Activated T-cell treated with anti-CD3 and anti-CD28 coated beads, Interleukin-2, amount 50 U/mL, for 24 hours (primary cell): Measurements from ENCODE around the gene TYW1.
"Not testable (repeated sequence)": the region's sequence is repeated elsewhere in the genome, so short reads cannot be mapped to it uniquely, and the experiment has no call there.

Experiments used
- DNase-seq: peaks from one replicate; pipeline ENCODE4 v3.0.0-alpha.2; 2020
- H3K27ac Mint-ChIP-seq: 2 replicates; pipeline ENCODE4 v1.8.0; 2020; ENCODE audit warnings: mild to moderate bottlenecking, mixed read lengths
- H3K27me3 Mint-ChIP-seq: 2 replicates; pipeline ENCODE4 v1.8.0; 2020; ENCODE audit warnings: mixed read lengths
- H3K36me3 Mint-ChIP-seq: 2 replicates; pipeline ENCODE4 v1.8.0; 2020; ENCODE audit warnings: low read depth, mixed read lengths
- H3K4me1 Mint-ChIP-seq: 2 replicates; pipeline ENCODE4 v1.8.0; 2020; ENCODE audit warnings: low read depth, mixed read lengths
- H3K4me3 Mint-ChIP-seq: 2 replicates; pipeline ENCODE4 v1.8.0; 2020; ENCODE audit warnings: mild to moderate bottlenecking, moderate library complexity, mixed read lengths
- H3K9me3 Mint-ChIP-seq: 2 replicates; pipeline ENCODE4 v1.8.0; 2020; ENCODE audit warnings: mixed read lengths

TYW1 gene, protein sequence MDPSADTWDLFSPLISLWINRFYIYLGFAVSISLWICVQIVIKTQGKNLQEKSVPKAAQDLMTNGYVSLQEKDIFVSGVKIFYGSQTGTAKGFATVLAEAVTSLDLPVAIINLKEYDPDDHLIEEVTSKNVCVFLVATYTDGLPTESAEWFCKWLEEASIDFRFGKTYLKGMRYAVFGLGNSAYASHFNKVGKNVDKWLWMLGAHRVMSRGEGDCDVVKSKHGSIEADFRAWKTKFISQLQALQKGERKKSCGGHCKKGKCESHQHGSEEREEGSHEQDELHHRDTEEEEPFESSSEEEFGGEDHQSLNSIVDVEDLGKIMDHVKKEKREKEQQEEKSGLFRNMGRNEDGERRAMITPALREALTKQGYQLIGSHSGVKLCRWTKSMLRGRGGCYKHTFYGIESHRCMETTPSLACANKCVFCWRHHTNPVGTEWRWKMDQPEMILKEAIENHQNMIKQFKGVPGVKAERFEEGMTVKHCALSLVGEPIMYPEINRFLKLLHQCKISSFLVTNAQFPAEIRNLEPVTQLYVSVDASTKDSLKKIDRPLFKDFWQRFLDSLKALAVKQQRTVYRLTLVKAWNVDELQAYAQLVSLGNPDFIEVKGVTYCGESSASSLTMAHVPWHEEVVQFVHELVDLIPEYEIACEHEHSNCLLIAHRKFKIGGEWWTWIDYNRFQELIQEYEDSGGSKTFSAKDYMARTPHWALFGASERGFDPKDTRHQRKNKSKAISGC

DNA sequence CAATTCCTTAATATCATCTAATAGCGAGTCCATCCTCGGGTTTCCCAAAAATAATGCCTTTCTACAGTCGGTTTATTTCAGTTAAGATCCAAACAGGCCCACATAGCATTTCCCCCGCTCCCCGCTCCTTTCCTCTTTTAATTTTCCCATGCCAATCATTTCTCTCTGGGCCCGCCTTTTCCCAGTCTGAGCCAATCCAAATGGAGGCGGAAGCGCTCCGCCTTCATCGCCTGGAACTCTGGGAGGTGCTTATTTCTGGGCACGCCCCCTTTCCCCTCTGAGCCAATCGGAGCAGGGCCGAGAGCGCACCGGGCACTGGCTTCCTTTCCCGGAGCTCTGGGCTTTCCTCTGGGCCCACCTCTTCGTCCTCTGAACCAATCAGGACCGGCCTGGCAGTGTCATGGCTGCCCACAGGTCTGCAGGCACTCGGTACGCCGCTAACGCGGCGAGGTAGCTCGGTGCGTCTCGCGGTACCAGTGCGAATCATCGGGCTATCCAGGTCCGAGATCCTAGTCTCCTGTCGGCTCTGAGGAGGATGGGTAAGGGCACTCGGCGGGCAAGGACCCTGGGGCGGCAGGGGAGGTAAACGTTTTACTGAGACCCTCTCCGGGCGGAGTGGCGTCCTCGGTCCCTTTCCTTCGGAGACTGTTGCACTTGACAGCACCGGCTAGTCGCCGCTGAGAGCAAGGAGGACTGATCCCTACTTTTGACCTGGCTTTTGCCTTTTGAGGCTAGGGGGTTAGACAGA is at the start of gene TYW1:
TYW1 (plus strand) TSS at position 390 of the 748 bp plus-strand sequence; CDS start at position 536, 146 bp downstream.
- peaks cover 70% of the 10 kb centered on the region for H3K36me3 Mint-ChIP-seq
- H3K27ac Mint-ChIP-seq: peak within 1 kb of the TSS; percentile 99
- H3K4me3 Mint-ChIP-seq: peak within 1 kb of the TSS; percentile 99
- not testable (repeated sequence) for H3K9me3 Mint-ChIP-seq, H3K27me3 Mint-ChIP-seq
- DNase-seq: peak; percentile 98
- H3K4me1 Mint-ChIP-seq: peaks cover 38% of the 10 kb centered on the region

DNA sequence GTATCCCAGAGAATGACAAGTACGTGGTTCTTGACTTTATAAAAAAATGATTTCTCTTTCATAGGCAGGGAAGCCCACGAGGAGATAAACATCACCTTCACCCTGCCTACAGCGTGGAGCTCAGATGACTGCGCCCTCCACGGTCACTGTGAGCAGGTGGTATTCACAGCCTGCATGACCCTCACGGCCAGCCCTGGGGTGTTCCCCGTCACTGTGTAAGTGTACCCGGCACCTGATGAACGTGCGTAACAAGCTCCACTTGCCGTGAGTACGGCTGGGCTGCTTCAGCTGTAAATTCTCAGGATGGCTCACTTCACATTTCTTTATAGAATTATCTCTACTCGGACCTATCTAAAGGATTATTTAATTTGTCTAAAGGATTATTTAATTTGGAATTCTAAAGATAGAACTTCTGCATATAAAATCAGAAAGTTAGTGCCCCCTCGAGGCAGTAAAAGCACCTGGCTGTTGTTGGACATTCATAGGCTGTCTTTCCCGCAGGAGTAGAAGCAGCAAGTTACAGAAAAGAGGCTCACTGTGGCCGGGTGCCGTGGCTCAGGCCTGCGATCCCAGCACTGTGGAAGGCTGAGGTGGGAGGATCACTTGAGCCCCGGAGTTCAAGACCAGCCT is 48.0 kb upstream of the TYW1 start:
- no peak overlapping the region for H3K4me3 Mint-ChIP-seq
- no peaks in the 10 kb centered on the region for H3K9me3 Mint-ChIP-seq
- H3K4me1 Mint-ChIP-seq: no peaks in the 10 kb centered on the region
- peak overlapping the region; percentile 40 for H3K27ac Mint-ChIP-seq
- H3K27me3 Mint-ChIP-seq: no peaks in the 10 kb centered on the region
- no peak for DNase-seq
- H3K36me3 Mint-ChIP-seq: peaks cover 90% of the 10 kb centered on the region

DNA sequence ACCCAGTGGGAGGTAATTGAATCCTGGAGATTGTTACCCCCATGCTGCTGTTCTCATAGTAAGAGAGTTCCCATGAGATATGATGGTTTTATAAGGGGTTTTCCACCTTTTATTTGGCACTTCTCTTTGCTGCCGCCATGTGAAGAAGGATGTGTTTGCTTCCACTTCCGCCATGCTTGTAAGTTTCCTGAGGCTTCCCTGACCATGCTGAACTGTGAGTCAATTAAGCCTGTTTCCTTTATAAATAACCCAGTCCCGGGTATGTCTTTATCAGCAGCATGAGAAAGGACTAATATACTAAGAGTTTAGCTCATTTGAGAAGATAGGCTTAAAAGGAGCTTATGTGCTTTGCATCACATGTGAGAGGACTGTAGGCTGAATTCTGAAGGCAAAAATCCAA is 46.3 kb upstream of the TYW1 start:
- Mint-ChIP-seq H3K4me1 (no peaks in the 10 kb centered on the region), H3K9me3 (no peaks in the 10 kb centered on the region), H3K27ac (peak overlapping the region; percentile 24), H3K36me3 (peaks cover 85% of the 10 kb centered on the region), H3K4me3 (no peak overlapping the region), H3K27me3 (no peaks in the 10 kb centered on the region)
- DNase-seq: no peak

DNA sequence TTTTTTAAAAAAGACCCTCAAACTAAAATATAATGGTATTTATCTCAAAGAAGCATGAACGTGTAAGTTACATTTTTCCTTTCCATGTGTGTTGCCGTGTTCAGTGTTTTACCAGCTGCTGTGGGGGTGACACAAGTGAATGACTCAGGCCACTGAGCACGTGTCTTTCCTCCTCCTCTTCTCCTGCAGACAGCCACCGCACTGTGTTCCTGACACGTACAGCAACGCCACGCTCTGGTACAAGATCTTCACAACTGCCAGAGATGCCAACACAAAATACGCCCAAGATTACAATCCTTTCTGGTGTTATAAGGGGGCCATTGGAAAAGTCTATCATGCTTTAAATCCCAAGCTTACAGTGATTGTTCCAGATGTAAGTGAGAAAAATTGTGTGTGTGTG is 45.9 kb upstream of the TYW1 start:
- Mint-ChIP-seq H3K9me3 (no peaks in the 10 kb centered on the region), H3K36me3 (peaks cover 85% of the 10 kb centered on the region), H3K27me3 (no peaks in the 10 kb centered on the region), H3K27ac (no peak overlapping the region), H3K4me3 (no peak overlapping the region), H3K4me1 (no peaks in the 10 kb centered on the region)
- DNase-seq: no peak

DNA sequence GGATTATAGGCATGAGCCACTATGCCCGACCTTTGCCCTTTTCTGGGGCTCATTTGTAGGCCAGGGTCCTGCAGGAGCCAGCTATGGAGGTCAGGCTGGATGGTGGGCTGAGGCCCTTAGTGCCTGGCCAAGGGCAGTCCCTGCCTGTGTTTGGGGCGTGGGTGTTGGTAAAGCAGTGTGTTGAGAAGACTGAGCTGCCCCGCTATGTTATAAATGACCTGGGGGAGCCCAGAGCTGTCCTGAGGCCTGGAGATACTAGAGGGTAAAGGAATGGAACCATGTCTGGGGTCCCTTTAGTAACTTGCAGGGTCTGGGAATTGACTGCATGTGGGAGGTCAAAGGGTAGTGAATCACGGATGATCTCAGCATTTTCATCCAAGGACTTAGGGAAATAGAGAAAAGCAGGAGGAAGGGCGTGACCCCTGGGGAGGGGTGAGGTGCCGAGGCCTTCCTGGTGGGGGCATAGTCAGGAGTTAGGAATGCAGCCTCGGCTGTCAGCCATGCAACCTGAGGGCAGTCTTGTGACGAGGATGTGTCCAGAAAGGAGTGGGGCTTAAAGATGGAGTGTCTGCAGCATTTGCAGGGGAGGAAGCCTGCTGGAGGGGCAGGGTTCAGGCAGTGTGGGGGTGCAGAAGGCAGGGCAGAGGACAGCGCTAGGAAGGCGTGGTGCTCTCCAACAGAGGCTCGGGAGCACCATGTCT is 44.1 kb upstream of the TYW1 start:
- Mint-ChIP-seq H3K36me3 (peaks cover 86% of the 10 kb centered on the region), H3K27me3 (no peaks in the 10 kb centered on the region), H3K27ac (peak overlapping the region; percentile 2)

DNA sequence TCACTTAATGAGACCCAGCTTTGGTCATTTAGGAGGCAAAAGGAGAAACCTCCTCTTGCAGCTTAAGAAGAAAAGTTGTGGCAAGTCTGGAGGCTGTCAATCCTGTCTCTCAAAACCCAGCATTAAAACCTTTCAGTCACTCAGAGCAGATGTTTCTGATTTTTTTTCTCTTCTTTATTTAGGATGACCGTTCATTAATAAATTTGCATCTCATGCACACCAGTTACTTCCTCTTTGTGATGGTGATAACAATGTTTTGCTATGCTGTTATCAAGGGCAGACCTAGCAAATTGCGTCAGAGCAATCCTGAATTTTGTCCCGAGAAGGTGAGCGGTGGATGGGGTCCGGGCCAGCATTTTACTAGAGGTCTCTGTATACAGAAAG is 43.6 kb upstream of the TYW1 start:
- Mint-ChIP-seq H3K9me3 (no peaks in the 10 kb centered on the region), H3K27me3 (no peaks in the 10 kb centered on the region), H3K4me3 (no peak overlapping the region), H3K27ac (no peak overlapping the region), H3K4me1 (no peaks in the 10 kb centered on the region), H3K36me3 (peaks cover 87% of the 10 kb centered on the region)
- no peak for DNase-seq

More for the DNA sequence above, 44.1 kb upstream of the TYW1 start:
- Mint-ChIP-seq H3K4me1 (no peaks in the 10 kb centered on the region), H3K9me3 (no peaks in the 10 kb centered on the region), H3K4me3 (no peak overlapping the region)
- DNase-seq: no peak

DNA sequence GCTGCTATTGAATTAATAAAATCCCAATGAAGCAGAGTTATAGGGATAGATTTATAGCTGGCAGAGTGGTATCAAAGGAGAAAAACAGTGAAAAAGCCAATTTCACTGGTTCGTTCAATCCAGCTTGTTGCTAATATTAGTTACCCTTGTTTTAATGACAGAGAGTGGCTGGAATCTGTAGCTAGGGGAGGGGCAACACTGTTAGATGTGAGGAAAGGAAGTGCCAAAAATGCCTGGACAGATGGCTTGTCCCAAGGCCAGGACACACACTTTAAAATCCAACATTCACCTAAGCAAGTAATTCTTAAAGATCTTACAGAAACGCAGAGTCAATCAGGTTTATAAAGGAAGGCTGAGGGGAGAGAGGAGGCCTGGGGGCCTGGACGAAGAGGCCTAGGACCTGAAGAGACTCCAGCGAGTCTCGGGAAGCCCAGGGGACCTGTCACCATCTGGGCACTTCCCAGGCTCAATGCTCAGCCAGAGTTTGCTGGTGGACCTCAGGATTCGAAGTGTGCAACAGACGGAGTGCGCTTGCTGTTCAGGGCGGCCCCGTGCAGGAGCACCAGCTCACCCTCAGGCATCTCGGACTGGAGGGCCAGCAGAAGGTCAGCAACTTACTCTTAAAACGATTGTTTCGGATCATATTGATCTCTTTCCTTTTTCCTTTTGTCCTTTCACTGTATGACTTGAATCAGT is 38.9 kb upstream of the TYW1 start:
- H3K27ac Mint-ChIP-seq: no peak overlapping the region
- H3K27me3 Mint-ChIP-seq: no peaks in the 10 kb centered on the region
- H3K4me3 Mint-ChIP-seq: no peak overlapping the region
- no peak for DNase-seq
- H3K4me1 Mint-ChIP-seq: no peaks in the 10 kb centered on the region
- peaks cover 76% of the 10 kb centered on the region for H3K36me3 Mint-ChIP-seq
- no peaks in the 10 kb centered on the region for H3K9me3 Mint-ChIP-seq

DNA sequence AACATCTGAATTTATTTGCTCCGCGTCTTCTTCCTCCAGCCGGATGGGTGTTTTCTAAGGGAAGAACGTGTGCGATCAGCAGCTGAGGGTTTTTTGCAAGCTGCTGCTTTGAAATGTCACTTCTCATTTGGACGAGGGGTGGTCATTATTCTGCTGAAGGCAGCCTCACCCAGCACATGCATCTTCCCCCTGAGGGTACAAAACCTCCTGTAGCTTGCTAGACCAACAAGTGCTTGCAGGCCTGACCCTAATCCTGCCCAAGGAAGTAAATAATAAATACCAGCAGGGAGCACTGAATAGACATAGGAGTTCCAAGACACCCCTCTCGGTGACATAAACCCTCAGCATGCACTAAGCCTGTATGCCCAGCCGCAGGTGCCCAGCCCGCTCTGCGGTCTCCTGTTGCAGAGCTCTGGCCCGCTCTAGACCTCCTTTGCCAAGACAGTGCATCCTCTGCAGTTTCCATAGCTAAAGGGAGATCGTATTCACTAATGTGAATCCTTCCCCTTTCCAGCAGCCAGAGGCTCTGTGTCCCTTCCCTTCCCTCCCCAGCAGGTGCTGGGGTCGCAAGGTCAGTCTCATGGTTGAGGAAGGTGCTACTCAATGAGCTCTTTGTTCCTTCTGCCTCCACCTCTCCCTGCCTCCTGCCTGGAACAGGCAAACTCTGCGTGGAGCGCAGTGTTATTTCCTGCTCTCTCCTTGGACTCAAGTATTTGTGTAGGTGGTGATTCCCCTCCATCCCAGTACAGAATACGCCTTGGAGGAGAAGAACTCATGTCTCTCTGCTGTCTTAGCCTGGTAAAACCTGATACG is 37.9 kb upstream of the TYW1 start:
- Mint-ChIP-seq H3K27ac (no peak overlapping the region), H3K36me3 (peaks cover 68% of the 10 kb centered on the region)

DNA sequence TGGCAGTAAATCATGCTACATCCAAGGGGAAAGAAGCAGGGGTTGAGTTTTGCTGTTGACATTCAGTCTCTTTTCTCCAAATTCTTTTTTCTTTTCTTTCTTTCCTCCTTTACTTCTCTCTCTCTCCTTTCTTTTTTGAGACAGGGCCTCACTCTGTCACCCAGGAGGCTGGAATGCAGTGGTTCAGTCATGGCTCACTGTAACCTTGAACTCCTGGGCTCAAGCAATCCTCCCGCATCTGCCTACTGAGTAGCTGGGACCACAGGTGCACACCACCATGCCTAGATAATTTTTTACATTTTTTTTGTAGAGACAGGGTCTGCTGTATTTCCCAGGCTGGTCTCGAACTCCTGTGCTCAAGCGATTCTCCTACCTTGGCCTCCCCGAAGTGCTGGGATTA is 36.4 kb upstream of the TYW1 start:
- H3K4me3 Mint-ChIP-seq: no peak overlapping the region
- no peaks in the 10 kb centered on the region for H3K9me3 Mint-ChIP-seq
- peaks cover 59% of the 10 kb centered on the region for H3K36me3 Mint-ChIP-seq
- H3K4me1 Mint-ChIP-seq: no peaks in the 10 kb centered on the region
- no peak for DNase-seq
- H3K27me3 Mint-ChIP-seq: no peaks in the 10 kb centered on the region
- H3K27ac Mint-ChIP-seq: no peak overlapping the region

More for the DNA sequence above, 37.9 kb upstream of the TYW1 start:
- no peak for DNase-seq
- Mint-ChIP-seq H3K9me3 (no peaks in the 10 kb centered on the region), H3K4me3 (no peak overlapping the region), H3K27me3 (no peaks in the 10 kb centered on the region), H3K4me1 (no peaks in the 10 kb centered on the region)

DNA sequence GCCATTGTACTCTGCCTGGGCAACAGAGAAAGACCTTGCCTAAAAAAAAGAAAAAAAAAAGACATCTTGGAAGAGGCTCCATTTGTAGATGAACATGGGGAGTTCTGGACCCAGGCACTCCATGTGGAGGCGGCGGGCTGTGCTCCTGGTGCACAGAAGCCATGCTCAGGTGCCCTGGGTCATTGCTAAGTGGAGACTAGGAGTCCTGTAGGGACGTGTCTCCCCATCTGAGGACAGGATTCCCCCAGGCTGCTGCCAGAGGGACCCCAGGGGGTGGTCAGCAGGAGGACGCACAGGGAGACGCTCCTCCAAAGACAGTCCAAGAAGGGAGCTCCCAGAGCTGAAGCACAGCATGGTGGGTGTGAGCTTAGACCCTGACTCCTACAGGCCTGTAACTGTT is 35.5 kb upstream of the TYW1 start:
- no peak for DNase-seq
- Mint-ChIP-seq H3K27me3 (no peaks in the 10 kb centered on the region), H3K4me1 (no peaks in the 10 kb centered on the region), H3K4me3 (no peak overlapping the region), H3K36me3 (peaks cover 50% of the 10 kb centered on the region), H3K9me3 (no peaks in the 10 kb centered on the region), H3K27ac (no peak overlapping the region)

DNA sequence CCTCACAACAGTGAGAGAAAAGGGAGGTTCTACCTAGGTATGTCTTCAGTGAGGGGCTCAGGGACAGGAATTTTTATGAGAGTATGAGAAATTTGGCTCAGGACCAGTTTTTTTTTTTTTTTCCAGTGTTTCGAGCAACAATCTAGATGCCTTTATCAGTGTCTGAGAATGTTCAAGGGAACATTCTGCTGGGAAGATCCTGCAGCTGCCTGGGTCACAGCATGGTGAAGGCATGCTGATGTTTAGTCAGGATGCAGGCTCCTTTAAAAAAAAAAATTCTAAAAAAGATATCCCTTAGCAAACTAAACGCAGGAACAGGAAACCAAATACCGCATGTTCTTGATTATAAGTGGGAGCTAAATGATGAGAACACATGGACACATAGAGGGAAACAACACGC is 32.2 kb upstream of the TYW1 start:
- Mint-ChIP-seq H3K4me1 (peaks cover 3% of the 10 kb centered on the region), H3K27me3 (no peaks in the 10 kb centered on the region), H3K4me3 (no peak overlapping the region), H3K36me3 (peaks cover 18% of the 10 kb centered on the region), H3K27ac (no peak overlapping the region), H3K9me3 (no peaks in the 10 kb centered on the region)
- DNase-seq: no peak

DNA sequence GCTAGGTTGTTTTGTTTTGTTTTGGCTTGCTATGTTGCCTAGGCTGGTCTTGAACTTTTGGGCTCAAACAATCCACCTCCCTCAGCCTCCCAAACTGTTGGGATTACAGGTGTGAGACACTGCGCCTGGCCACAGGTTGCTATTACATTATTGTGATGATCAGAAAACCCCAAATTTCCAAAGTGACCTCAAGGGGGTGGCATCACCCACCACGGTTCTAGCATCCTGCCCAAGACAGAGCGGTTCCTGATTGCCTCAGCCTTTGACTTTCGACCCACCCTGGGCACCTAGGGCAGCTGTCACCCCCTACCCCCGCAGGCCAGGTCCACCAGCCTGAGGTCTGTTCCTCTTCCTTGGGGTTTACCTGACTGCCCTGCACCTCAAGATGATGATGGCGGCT is 29.6 kb upstream of the TYW1 start:
- Mint-ChIP-seq H3K36me3 (peaks cover 2% of the 10 kb centered on the region), H3K4me3 (no peak overlapping the region), H3K9me3 (no peaks in the 10 kb centered on the region), H3K27me3 (no peaks in the 10 kb centered on the region), H3K27ac (no peak overlapping the region), H3K4me1 (peaks cover 3% of the 10 kb centered on the region)
- no peak for DNase-seq

DNA sequence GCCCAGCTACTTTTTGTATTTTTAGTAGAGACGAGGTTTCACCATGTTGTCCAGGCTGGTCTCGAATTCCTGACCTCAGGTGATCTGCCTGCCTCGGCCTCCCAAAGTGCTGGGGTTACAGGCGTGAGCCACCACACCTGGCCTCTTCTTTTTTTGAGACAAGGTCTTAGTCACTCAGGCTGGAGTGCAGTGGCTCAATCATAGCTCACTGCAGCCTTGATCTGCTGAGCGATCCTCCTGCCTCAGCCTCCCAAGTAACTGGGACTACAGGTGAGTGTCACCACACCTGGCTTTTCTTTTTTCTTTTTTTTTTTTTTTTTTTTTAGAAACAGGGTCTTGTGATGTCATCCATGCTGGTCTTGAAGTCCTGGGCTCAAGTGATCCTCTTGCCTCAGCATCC is 27.6 kb upstream of the TYW1 start:
- not testable (repeated sequence) for H3K9me3 Mint-ChIP-seq, H3K27ac Mint-ChIP-seq, H3K27me3 Mint-ChIP-seq, H3K36me3 Mint-ChIP-seq, H3K4me1 Mint-ChIP-seq, H3K4me3 Mint-ChIP-seq, DNase-seq
